D721Med (cell line): ENCODE results near the gene CKM.

Experiments
- DNase-seq: peaks from one replicate; pipeline ENCODE4 v3.0.0; 2011; ENCODE audit warnings: low spot score; ENCODE audit not compliant: insufficient read length
- FAIRE-seq: peaks from 2 replicates; lab custom pipeline; 2011; peaks lifted over from hg19 to GRCh38; lab: Jason Lieb, UNC
- CTCF ChIP-seq: IDR thresholded peaks from 2 replicates; pipeline ENCODE4 v1.5.1; 2012; ENCODE audit warnings: mild to moderate bottlenecking, control low read depth; ENCODE audit not compliant: insufficient read depth; ENCODE audit errors: missing control alignments

The CKM gene

GRCh38 chr19:45362291-45362690 is 39.6 kb upstream of the CKM start:
- DNase-seq = no peak
- no peak for TF ChIP-seq CTCF
- no peak for FAIRE-seq

- no peak for FAIRE-seq
- no peak for TF ChIP-seq CTCF
- DNase-seq = no peak
These were observed 38.9 kb upstream of the CKM start for GRCh38 chr19:45361608-45362007.

GRCh38 chr19:45358213-45358792 is 35.6 kb upstream of the CKM start:
- DNase-seq (no peak), FAIRE-seq (no peak)
- no peak for TF ChIP-seq CTCF

- no peak for TF ChIP-seq CTCF
- FAIRE-seq (no peak), DNase-seq (peak; percentile 15)
These were observed 34.7 kb upstream of the CKM start for GRCh38 chr19:45357445-45357783.

- DNase-seq = peak; percentile 9
- TF ChIP-seq CTCF = no peak
- FAIRE-seq = no peak
These were observed 34.2 kb upstream of the CKM start for GRCh38 chr19:45356760-45357444.

- FAIRE-seq (no peak), DNase-seq (peak; percentile 3)
- no peak for TF ChIP-seq CTCF
These were observed 33.2 kb upstream of the CKM start for GRCh38 chr19:45355910-45356309.

GRCh38 chr19:45355402-45355801 is 32.7 kb upstream of the CKM start:
- DNase-seq (peak; percentile 8), FAIRE-seq (no peak)
- TF ChIP-seq CTCF = no peak
